Nephron progenitor cell (in vitro differentiated cells): ENCODE data around the gene PDE4B.

ENCODE experiments used
- DNase-seq: peaks from one replicate; pipeline ENCODE4 v3.0.0; 2021
- H3K27ac Mint-ChIP-seq: 2 replicates; pipeline ENCODE4 v1.8.0; 2021; ENCODE audit warnings: mild to moderate bottlenecking, moderate library complexity, mixed read lengths
- H3K27me3 Mint-ChIP-seq: 2 replicates; pipeline ENCODE4 v1.8.0; 2021; ENCODE audit warnings: mild to moderate bottlenecking, low read depth, mixed read lengths; ENCODE audit not compliant: poor library complexity
- H3K36me3 Mint-ChIP-seq: 2 replicates; pipeline ENCODE4 v1.8.0; 2021; ENCODE audit warnings: low read depth, mixed read lengths
- H3K4me1 Mint-ChIP-seq: 2 replicates; pipeline ENCODE4 v1.8.0; 2021; ENCODE audit warnings: mixed read lengths
- H3K4me3 Mint-ChIP-seq: 2 replicates; pipeline ENCODE4 v1.8.0; 2021; ENCODE audit warnings: mild to moderate bottlenecking, moderate library complexity, mixed read lengths
- H3K9me3 Mint-ChIP-seq: 2 replicates; pipeline ENCODE4 v1.8.0; 2021; ENCODE audit warnings: mild to moderate bottlenecking, moderate library complexity, mixed read lengths
- CTCF ChIP-seq: fragments of 200-600 bp; sonication (generic); IDR thresholded peaks from 2 replicates; pipeline ENCODE4 v1.5.0; 2021; ENCODE audit warnings: antibody characterized with exemption

The PDE4B gene

DNA sequence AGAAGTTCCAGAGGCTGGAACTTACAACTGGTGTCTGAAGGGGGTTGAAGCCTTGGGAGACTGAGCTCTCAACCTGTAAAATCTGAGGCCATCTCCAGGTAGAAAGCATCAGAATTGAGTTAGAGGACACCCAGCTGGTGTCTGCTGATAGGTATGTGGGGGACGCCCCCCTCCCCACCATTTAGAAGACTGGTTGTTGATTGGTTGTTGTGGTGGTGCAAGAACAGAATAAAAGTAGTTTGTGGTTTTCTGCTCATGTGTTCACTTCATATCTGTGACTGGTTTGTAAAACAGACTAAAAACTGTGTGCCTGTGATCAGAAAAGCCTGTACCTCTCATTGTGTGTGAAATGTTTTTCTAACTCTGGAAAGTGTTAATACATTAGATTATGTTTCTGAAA, 33.2 kb upstream of the PDE4B start:
- no peak for TF ChIP-seq CTCF
- H3K9me3 Mint-ChIP-seq, result no peaks in the 10 kb centered on the region

DNA sequence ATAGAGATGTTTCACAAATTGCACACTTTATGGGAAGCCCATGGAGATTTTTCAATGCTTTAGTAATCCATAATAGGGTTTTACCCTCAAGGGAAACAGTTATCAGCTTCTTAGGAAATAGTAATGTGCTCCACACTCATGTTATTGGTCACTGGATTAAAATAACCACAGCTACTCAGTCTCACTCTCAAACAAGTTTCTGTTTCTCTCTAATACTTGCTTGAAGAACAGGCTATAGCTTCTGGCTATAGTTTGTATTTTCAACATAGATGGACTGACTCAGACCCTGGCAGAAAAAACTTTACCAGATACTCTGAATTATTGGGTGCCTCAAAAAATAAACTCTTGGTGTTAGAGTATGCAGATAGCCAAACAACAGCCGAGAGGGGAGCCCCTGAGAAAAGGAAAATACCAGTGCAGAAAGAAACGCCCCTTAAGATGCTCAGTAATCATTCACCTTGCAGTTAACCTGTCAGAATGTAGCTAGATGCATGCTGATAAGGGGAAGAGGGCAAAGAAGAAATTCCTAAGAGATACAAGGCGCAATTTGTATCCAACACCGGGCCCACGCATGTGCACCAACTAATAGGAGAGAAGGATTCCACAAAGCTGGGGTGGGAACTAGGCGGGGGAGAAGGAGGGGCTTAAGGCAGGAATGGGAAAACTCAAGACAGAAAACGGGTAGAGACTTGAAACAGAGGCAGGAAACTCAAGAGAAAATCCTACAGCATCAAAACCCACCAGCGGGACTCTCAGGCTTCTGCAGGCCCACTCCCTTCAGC, 30.4 kb upstream of the PDE4B start:
- H3K4me1 Mint-ChIP-seq, result peaks cover 7% of the 10 kb centered on the region
- H3K27me3 Mint-ChIP-seq, result peaks cover 9% of the 10 kb centered on the region
- peak; percentile 10 for DNase-seq
- TF ChIP-seq CTCF, result no peak
- no peak overlapping the region for H3K27ac Mint-ChIP-seq
- H3K36me3 Mint-ChIP-seq, result no peaks in the 10 kb centered on the region
- no peak overlapping the region for H3K4me3 Mint-ChIP-seq
- H3K9me3 Mint-ChIP-seq, result no peaks in the 10 kb centered on the region

More for the DNA sequence above, 33.2 kb upstream of the PDE4B start:
- no peak overlapping the region for H3K4me3 Mint-ChIP-seq
- no peak for DNase-seq
- H3K36me3 Mint-ChIP-seq, result no peaks in the 10 kb centered on the region
- peaks cover 10% of the 10 kb centered on the region for H3K27me3 Mint-ChIP-seq
- peaks cover 7% of the 10 kb centered on the region for H3K4me1 Mint-ChIP-seq
- H3K27ac Mint-ChIP-seq, result no peak overlapping the region

GRCh38 chr1:65764052-65764451, 28.6 kb upstream of the PDE4B start:
- no peak for TF ChIP-seq CTCF
- Mint-ChIP-seq H3K4me1 (peaks cover 7% of the 10 kb centered on the region), H3K27ac (no peak overlapping the region), H3K27me3 (peaks cover 6% of the 10 kb centered on the region), H3K9me3 (no peaks in the 10 kb centered on the region), H3K4me3 (no peak overlapping the region), H3K36me3 (no peaks in the 10 kb centered on the region)
- DNase-seq, result no peak

DNA sequence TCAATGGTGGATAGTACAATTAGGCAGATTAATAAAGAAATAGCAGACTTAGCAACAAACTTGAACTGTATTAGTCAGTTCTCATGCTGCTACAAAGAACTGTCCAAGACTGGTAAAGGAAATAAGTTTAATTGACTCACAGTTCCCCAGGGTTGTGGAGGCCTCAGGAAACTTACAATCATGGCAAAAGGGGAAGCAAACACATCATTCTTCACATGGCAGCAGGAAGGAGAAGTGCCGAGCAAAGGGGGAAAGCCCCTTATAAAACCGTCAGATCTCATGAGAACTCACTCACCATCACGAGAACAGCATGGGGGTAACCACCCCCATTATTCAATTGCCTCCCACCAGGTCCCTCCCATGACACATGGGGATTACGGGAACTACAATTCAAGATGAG, 27.1 kb upstream of the PDE4B start:
- no peak overlapping the region for H3K4me3 Mint-ChIP-seq
- no peaks in the 10 kb centered on the region for H3K36me3 Mint-ChIP-seq
- H3K27me3 Mint-ChIP-seq, result peaks cover 6% of the 10 kb centered on the region
- H3K4me1 Mint-ChIP-seq, result peaks cover 7% of the 10 kb centered on the region
- no peak for DNase-seq
- no peak for TF ChIP-seq CTCF
- no peak overlapping the region for H3K27ac Mint-ChIP-seq
- no peaks in the 10 kb centered on the region for H3K9me3 Mint-ChIP-seq

DNA sequence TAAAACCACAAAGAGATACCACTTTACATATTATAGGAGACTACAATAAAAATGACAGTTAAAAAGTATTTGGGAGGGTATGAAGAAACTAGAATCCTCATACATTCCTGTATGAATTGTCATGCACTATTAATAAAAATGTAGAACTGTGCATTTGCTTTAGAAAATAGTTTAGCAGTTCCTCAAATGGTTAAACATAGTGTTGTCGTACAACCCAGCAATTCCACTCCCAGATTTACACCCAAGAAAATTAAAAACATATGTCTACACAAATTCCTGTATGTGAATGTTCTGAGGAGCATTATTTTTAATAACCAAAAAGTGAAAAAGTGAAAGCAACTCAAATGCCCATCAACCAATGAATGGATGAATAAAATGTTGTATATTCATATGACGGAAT, 23.1 kb upstream of the PDE4B start:
- H3K9me3 Mint-ChIP-seq, result no peaks in the 10 kb centered on the region
- peaks cover 3% of the 10 kb centered on the region for H3K27me3 Mint-ChIP-seq
- H3K27ac Mint-ChIP-seq, result no peak overlapping the region
- no peaks in the 10 kb centered on the region for H3K4me1 Mint-ChIP-seq
- no peak for TF ChIP-seq CTCF
- H3K36me3 Mint-ChIP-seq, result no peaks in the 10 kb centered on the region
- H3K4me3 Mint-ChIP-seq, result no peak overlapping the region
- DNase-seq, result no peak

DNA sequence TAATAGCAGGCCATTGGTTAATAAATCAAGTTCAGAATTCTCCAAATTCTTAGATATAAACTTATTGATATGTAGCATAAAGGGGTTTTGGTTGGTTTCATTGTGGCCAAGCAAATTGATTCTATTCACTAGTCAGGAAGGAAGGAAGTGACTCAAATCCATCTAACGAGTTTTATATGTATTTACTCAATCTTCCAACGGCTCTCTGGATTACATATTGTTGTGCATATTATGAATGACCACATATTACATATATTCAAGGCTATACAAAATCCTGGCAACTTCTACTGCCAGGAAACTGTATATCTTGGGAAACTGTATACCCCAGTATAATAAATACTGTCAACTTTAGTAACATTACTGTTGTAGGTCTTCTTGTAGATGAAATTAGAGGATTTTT, 20.1 kb upstream of the PDE4B start:
- H3K27me3 Mint-ChIP-seq, result no peaks in the 10 kb centered on the region
- DNase-seq, result no peak
- no peak overlapping the region for H3K4me3 Mint-ChIP-seq
- no peak overlapping the region for H3K27ac Mint-ChIP-seq
- H3K9me3 Mint-ChIP-seq, result peaks cover 2% of the 10 kb centered on the region
- no peak for TF ChIP-seq CTCF
- no peaks in the 10 kb centered on the region for H3K36me3 Mint-ChIP-seq
- no peaks in the 10 kb centered on the region for H3K4me1 Mint-ChIP-seq
